Muscle of back (tissue), 11 donors: Measurements from ENCODE around the gene AOC1. TPM values are rescaled to one million over a fixed set of nuclear protein-coding genes. Genes with fewer than 3 reads are reported as not detected.
"Not testable (repeated sequence)": the region's sequence is repeated elsewhere in the genome, so short reads cannot be mapped to it uniquely, and the experiment has no call there.

ENCODE experiments used
- DNase-seq, 3 donors: peaks; one replicate each; pipeline versions ENCODE4 v3.0.0 to v3.0.0-alpha.2; 2013
- polyA plus RNA-seq, 10 donors: library from polyadenylated mRNA; unstranded; fragments of 120-200 nt; gene quantifications; one replicate each; pipeline ENCODE4 v1.2.1, GENCODE V29; 2013; ENCODE audit not compliant: insufficient read length in 10 of 10

The AOC1 gene
- polyA plus RNA-seq, 10 donors = 0.09 to 0.78 (median 0.22) TPM; not detected in 5

GRCh38 chr7:150896562-150897209 is 44.4 kb downstream of the AOC1 start:
- DNase-seq = no peak

- DNase-seq = no peak
Observed at GRCh38 chr7:150897502-150898474, 45.5 kb downstream of the AOC1 start.

- DNase-seq = peak in 2 of 3 donors; percentile 65 to 80
Observed at GRCh38 chr7:150898475-150899011, 46.2 kb downstream of the AOC1 start.

DNA sequence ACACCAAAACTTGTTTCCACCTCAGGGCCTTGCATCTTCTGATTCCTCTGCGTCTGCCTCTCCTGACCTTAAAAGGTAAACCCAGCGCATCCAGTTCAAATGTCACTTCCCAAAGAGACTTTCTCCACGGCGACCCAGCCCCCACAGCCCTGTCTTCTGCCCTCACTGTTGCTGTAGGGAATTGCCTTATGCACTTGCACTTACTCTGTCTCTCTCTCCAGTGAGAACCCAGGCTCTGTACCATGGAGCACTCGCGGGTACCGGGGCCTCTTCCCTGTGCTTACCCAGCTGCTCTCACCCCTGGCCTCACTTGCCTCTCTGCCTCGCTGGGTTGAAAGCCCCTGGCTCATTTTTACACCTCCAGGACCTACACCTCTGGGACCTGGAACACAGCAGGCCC is 48.4 kb downstream of the AOC1 start:
- no peak for DNase-seq

DNA sequence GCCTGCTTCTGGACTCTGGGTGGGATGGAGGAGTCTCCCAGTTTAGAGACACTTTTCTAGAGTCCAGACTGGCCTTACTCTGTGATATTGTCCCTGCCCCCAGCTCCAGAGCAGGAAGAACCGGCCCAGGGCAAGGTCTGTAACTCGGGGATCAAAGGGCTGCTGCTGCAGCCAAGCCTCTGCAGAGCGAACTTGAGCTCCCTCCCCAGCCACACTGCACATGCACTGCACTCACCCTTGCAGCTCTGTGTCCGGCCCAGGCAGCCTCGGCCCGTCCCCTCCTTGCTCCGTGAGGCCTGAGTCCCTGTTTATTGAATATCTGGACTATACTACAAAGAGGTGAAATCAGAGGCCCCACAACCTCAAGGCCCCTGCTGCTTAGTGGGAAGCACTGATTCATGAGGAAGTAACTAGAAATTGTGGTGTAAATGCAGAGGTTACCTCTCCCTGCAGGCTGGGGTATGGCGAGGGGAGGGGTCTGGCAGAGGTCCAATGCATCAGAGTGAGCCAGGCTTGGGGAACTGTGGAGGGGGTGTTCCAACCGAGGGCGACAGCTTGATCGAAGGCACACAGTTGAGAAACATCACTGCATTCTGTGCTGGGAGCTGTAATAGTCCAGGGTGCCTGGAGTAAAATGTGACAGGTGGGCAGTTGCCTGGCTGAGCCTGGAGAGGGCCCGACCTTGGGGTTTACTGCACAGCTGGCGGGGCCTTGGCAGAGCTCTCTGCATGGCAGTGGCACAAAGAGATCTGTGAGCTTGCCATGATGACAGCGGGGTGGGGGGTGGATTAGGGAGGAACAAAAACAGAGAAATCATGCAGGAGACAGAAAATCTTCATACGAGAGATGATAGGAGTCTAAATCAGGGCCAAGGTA is 49.1 kb downstream of the AOC1 start:
- DNase-seq = peak; percentile 28 to 53 (median 36)

DNA sequence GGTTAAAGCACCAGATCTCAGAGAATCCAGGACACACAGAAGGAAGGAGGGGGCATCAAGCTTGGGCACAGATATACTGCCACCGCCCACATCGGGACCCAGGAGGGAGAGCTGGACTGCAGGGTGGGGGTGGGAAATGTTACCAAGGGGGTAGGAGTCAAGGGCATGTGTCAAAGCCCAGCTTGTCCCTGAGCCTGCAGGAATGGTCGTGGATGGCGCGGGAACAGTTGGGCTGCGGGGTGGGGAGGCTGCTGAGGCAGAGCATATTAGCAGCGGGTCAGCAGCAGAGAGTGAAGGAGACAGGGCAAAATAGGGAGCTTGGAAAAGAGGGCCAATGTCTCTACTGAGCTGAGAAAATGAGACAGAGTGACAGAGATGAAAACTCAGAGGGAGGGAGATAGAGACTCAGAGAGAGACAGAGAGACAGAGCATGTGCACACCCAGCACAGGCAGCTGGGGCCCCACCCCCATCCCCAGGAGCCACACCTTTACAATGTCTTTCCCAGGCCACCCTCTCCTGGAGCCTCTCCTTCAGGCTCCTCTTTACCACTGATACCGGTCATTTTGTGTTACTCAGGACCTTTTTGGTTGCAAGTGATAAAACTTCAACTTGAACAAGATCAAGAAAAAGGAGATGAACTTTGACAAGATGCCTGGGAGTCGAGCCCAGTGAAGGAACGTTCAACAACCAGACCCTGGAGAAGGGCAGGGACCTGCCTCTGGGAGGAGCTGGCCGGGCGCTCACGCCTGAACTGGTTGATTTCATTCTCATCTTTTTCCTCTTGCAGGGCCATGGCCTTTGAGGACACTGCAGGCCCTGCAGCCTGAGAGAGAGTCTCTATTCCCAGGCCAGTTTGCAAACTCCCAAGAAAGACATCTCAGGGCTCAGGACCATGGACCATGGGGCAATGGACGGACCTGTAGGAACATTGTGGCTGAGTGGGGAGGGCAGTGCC is 50.0 kb downstream of the AOC1 start:
- no peak for DNase-seq

DNA sequence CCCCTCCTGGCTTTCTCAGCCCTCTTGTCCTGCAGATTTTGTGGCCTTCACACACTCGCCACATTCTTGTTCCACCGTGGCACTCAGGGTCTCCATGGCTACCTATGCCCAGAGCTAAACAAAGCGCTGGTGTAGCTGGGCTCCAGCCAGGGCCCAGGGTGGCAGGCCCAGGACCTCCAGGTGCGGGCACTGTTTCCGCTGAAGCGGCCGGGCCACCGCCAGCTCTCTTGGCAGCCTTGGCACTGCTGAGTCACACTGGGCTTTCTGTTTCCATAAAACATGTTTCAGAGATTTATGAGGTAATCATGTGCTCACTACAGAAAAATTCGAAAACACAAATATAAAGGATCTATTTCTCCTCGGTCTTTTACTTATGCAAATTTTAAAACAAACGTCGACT is 51.3 kb downstream of the AOC1 start:
- DNase-seq = peak; percentile 10 to 43 (median 21)

DNA sequence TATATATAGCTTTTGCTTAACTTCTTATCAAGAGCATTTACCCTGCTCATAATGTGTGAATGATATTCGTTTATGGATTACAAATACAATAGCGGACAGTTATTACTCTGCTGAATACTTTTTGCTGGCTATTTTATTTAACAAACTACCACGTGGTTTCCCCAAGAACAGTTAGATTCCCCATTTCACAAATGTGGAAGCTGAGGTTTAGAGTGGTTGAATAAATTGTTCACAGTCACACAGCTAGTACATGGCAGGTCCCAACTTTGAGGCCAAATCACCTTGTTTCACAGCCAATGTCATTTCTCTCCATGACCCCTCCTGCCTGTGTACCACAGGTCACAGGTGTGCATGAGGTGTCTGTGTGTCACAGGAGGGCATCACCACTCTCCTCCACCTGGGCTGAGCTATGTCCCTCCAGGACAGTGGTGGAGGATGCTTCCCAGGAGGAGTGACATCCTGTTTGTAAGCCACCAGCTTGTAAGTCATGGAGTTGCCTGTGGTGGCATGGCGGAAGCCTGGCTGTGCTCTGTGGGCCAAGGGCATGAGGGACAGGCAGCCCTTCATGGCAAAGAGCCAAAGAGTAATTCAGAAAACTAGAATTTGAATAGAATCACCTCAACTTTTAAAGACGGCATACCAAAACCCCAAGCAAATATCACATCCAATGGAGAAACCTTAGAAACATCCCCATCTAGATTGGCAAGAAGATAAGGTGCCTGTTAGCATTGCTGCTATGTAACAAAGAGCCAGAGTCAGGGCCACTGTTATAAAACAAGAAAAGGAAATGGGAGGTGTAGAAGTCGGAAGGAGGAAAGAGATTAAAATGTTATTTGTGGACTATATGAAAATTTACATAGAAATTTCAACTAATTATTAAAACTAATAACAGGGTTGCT is 51.9 kb downstream of the AOC1 start:
- no peak for DNase-seq

- DNase-seq = no peak
Observed at GRCh38 chr7:150908173-150908572, 55.9 kb downstream of the AOC1 start.

- no peak for DNase-seq
Observed at GRCh38 chr7:150909200-150909995, 57.1 kb downstream of the AOC1 start.

- not testable (repeated sequence) for DNase-seq
Observed at GRCh38 chr7:150910305-150910995, 58.1 kb downstream of the AOC1 start.

- DNase-seq = no peak
Observed at GRCh38 chr7:150910996-150911422, 58.7 kb downstream of the AOC1 start.

Other genes with a start within 250 kb of the AOC1 start
- 10 to 100 TPM; 11.9 to 23.1 (median 15.5) TPM for gene GIMAP6, start 220.1 kb upstream of the AOC1 start, polyA plus RNA-seq
- 10 to 100 TPM in 1 of 10 donors, 1 to 10 TPM in 9; 5.1 to 11.0 (median 6.7) TPM for gene GIMAP2, start 166.8 kb upstream of the AOC1 start, polyA plus RNA-seq
- gene GIMAP1, start 135.9 kb upstream of the AOC1 start, polyA plus RNA-seq = 1 to 10 TPM; 1.8 to 4.7 (median 2.9) TPM
- 10 to 100 TPM in 2 of 10 donors, 1 to 10 TPM in 8; 5.6 to 15.5 (median 7.6) TPM for gene GIMAP5, start 115.1 kb upstream of the AOC1 start, polyA plus RNA-seq
- gene TMEM176B, start 52.2 kb upstream of the AOC1 start, polyA plus RNA-seq = 10 to 100 TPM in 9 of 10 donors, 1 to 10 TPM in 1; 5.7 to 19.3 (median 14.5) TPM
- 10 to 100 TPM in 7 of 10 donors, 1 to 10 TPM in 3; 8.8 to 21.4 (median 12.6) TPM for gene TMEM176A, start 51.7 kb upstream of the AOC1 start, polyA plus RNA-seq
- 10 to 100 TPM; 10.6 to 19.5 (median 16.0) TPM for gene KCNH2, start 125.8 kb downstream of the AOC1 start, polyA plus RNA-seq
- 1 to 10 TPM; 4.1 to 9.4 (median 6.6) TPM for gene NOS3, start 138.5 kb downstream of the AOC1 start, polyA plus RNA-seq
- gene ATG9B, start 172.0 kb downstream of the AOC1 start, polyA plus RNA-seq = 1 to 10 TPM in 6 of 10 donors, under 1 TPM in 4; 0.45 to 2.0 (median 1.1) TPM
- 10 to 100 TPM; 12.9 to 34.9 (median 17.6) TPM for gene ABCB8, start 175.9 kb downstream of the AOC1 start, polyA plus RNA-seq
- 1 to 10 TPM; 2.1 to 6.4 (median 4.3) TPM for gene ASIC3, start 196.0 kb downstream of the AOC1 start, polyA plus RNA-seq
- gene CDK5, start 205.4 kb downstream of the AOC1 start, polyA plus RNA-seq = 10 to 100 TPM in 4 of 10 donors, 1 to 10 TPM in 6; 5.4 to 11.2 (median 9.4) TPM
- gene SLC4A2, start 207.1 kb downstream of the AOC1 start, polyA plus RNA-seq = 10 to 100 TPM; 43.2 to 57.6 (median 53.7) TPM
- gene FASTK, start 228.3 kb downstream of the AOC1 start, polyA plus RNA-seq = 10 to 100 TPM; 45.2 to 83.3 (median 64.0) TPM
- 10 to 100 TPM; 25.3 to 43.1 (median 29.8) TPM for gene TMUB1, start 231.0 kb downstream of the AOC1 start, polyA plus RNA-seq
- 10 to 100 TPM; 53.5 to 84.1 (median 67.8) TPM for gene AGAP3, start 234.0 kb downstream of the AOC1 start, polyA plus RNA-seq